ENCODE measurements around the gene METTL17. TPM values are rescaled to one million over a fixed set of nuclear protein-coding genes. Genes with fewer than 3 reads are reported as not detected.

The METTL17 gene
- total RNA-seq, 1 donor from 2014 or later: 49.0 TPM

DNA sequence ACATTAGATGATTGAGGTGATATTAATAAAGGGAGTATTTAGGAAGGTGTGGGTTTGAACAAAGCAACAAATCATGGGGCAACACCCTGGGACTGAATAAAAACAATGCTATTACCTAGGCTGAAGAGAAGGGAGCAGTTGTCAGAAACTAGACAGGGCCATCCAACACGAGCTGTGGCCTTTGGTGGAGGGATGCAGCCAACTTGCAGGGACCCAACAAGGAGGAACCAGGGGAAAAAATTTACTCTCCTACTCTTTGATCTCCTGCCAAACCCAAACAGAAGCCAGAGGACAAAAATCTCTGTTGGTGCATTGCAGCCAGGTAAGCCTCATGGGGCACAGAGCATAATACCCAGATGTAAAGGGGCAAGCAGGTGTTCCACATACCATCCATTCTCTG, 21.4 kb downstream of the METTL17 start:
- no peak overlapping the region for H2AFZ ChIP-seq (ENCODE audit: low read depth, low read length)
- H3K4me1 ChIP-seq (ENCODE audit: insufficient read depth, low read length): no peaks in the 10 kb centered on the region
- H3K36me3 Mint-ChIP-seq (ENCODE audit: low read depth, unreplicated experiment): no peaks in the 10 kb centered on the region
- peaks cover 3% of the 10 kb centered on the region for H3K4me1 Mint-ChIP-seq (ENCODE audit: low read depth, unreplicated experiment)
- H3K4me3 ChIP-seq (ENCODE audit: insufficient read depth, low read depth, low read length): no peak overlapping the region
- no peak overlapping the region for H3K9ac ChIP-seq (ENCODE audit: low read length)
- H3K27me3 Mint-ChIP-seq (ENCODE audit: low read depth, unreplicated experiment): peaks cover 27% of the 10 kb centered on the region
- no peaks in the 10 kb centered on the region for H3K79me2 ChIP-seq (ENCODE audit: insufficient read depth, low read length)
- TF ChIP-seq EZH2 (IDR thresholded peaks at IDR 0.05; ENCODE audit: insufficient read depth, low read length): no peak
- TF ChIP-seq, protein P1, sequence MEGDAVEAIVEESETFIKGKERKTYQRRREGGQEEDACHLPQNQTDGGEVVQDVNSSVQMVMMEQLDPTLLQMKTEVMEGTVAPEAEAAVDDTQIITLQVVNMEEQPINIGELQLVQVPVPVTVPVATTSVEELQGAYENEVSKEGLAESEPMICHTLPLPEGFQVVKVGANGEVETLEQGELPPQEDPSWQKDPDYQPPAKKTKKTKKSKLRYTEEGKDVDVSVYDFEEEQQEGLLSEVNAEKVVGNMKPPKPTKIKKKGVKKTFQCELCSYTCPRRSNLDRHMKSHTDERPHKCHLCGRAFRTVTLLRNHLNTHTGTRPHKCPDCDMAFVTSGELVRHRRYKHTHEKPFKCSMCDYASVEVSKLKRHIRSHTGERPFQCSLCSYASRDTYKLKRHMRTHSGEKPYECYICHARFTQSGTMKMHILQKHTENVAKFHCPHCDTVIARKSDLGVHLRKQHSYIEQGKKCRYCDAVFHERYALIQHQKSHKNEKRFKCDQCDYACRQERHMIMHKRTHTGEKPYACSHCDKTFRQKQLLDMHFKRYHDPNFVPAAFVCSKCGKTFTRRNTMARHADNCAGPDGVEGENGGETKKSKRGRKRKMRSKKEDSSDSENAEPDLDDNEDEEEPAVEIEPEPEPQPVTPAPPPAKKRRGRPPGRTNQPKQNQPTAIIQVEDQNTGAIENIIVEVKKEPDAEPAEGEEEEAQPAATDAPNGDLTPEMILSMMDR (IDR thresholded peaks at IDR 0.05; ENCODE audit: insufficient read depth, low read depth, low read length): no peak
- no peaks in the 10 kb centered on the region for H3K9me3 Mint-ChIP-seq (ENCODE audit: unreplicated experiment)
- no peak overlapping the region for H3K27ac ChIP-seq (ENCODE audit: low read depth, low read length)
- DNase-seq (ENCODE audit: low read depth) (no peak), FAIRE-seq (no peak)
- H3K27me3 ChIP-seq (ENCODE audit: insufficient read depth, low read length): peaks cover 23% of the 10 kb centered on the region
- H4K20me1 ChIP-seq (ENCODE audit: insufficient read depth, low read length): no peaks in the 10 kb centered on the region
- no peak overlapping the region for H3K27ac Mint-ChIP-seq (ENCODE audit: unreplicated experiment)
- no peak overlapping the region for H3K4me2 ChIP-seq (ENCODE audit: low read length)
- no peaks in the 10 kb centered on the region for H3K36me3 ChIP-seq (ENCODE audit: insufficient read depth, low read length)
- H3K9me3 ChIP-seq (ENCODE audit: insufficient read depth, low read depth, low read length): no peaks in the 10 kb centered on the region
- H3K4me3 Mint-ChIP-seq (ENCODE audit: unreplicated experiment): no peak overlapping the region

DNA sequence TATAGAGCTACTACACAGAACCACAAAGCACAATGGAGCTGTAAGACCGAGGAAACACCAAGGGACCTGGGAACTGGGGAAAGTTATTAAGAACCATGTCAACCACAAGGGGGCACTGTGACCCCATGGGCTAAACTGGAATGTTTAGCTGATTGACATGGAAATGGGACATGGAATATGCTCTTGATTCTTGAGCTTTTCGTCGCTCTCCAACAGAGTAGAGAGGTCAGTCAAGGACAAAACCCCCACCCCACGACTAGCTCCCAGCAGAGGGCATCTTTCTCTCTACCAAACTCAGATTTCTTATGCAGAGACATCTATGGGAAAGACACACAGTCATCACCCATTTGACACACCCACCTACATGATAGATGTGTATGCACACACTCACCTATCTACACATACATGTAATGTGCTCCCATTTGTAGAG, 25.0 kb downstream of the METTL17 start:
- Mint-ChIP-seq H3K27me3 (ENCODE audit: low read depth, unreplicated experiment) (peaks cover 27% of the 10 kb centered on the region), H3K27ac (ENCODE audit: unreplicated experiment) (no peak overlapping the region), H3K4me3 (ENCODE audit: unreplicated experiment) (no peak overlapping the region), H3K4me1 (ENCODE audit: low read depth, unreplicated experiment) (peaks cover 12% of the 10 kb centered on the region), H3K9me3 (ENCODE audit: unreplicated experiment) (no peaks in the 10 kb centered on the region), H3K36me3 (ENCODE audit: low read depth, unreplicated experiment) (peaks cover 2% of the 10 kb centered on the region)
- DNase-seq (ENCODE audit: low read depth) (peak; percentile 56), FAIRE-seq (peak; percentile 74)
- H3K27me3 ChIP-seq (ENCODE audit: insufficient read depth, low read length): peaks cover 23% of the 10 kb centered on the region
- no peak overlapping the region for H3K4me2 ChIP-seq (ENCODE audit: low read length)
- H3K4me1 ChIP-seq (ENCODE audit: insufficient read depth, low read length): peaks cover 4% of the 10 kb centered on the region
- H3K9me3 ChIP-seq (ENCODE audit: insufficient read depth, low read depth, low read length): no peaks in the 10 kb centered on the region
- TF ChIP-seq, protein P1 (IDR thresholded peaks at IDR 0.05; ENCODE audit: insufficient read depth, low read depth, low read length): peak; percentile 89
- TF ChIP-seq EZH2 (IDR thresholded peaks at IDR 0.05; ENCODE audit: insufficient read depth, low read length): no peak
- no peak overlapping the region for H3K4me3 ChIP-seq (ENCODE audit: insufficient read depth, low read depth, low read length)
- no peak overlapping the region for H3K9ac ChIP-seq (ENCODE audit: low read length)
- no peaks in the 10 kb centered on the region for H3K79me2 ChIP-seq (ENCODE audit: insufficient read depth, low read length)
- no peaks in the 10 kb centered on the region for H4K20me1 ChIP-seq (ENCODE audit: insufficient read depth, low read length)
- no peaks in the 10 kb centered on the region for H3K36me3 ChIP-seq (ENCODE audit: insufficient read depth, low read length)
- H3K27ac ChIP-seq (ENCODE audit: low read depth, low read length): no peak overlapping the region
- no peak overlapping the region for H2AFZ ChIP-seq (ENCODE audit: low read depth, low read length)

DNA sequence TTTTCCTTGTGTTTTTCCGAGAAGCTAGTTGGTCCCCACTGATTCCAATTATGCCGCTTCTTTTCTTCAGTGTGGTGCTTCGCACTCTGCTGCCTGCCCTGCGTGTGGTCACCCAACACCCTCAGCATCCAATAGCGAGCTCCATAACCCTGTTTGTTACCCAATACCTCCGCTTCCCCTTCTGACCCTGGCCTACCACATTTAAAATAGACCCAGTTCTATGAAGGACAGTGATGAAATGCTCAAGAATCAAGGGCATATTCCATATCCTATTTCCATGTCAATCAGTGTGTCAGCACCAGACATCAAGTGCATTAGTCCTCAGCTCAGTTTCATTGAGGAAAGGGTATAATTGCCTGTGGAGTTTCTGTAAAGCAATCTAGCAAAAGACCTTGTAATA, 25.5 kb downstream of the METTL17 start:
- FAIRE-seq: no peak
- peaks cover 23% of the 10 kb centered on the region for H3K27me3 ChIP-seq (ENCODE audit: insufficient read depth, low read length)
- Mint-ChIP-seq H3K36me3 (ENCODE audit: low read depth, unreplicated experiment) (peaks cover 2% of the 10 kb centered on the region), H3K27ac (ENCODE audit: unreplicated experiment) (no peak overlapping the region), H3K9me3 (ENCODE audit: unreplicated experiment) (no peaks in the 10 kb centered on the region), H3K27me3 (ENCODE audit: low read depth, unreplicated experiment) (peaks cover 27% of the 10 kb centered on the region), H3K4me1 (ENCODE audit: low read depth, unreplicated experiment) (peaks cover 12% of the 10 kb centered on the region), H3K4me3 (ENCODE audit: unreplicated experiment) (no peak overlapping the region)
- no peaks in the 10 kb centered on the region for H4K20me1 ChIP-seq (ENCODE audit: insufficient read depth, low read length)
- no peak overlapping the region for H3K27ac ChIP-seq (ENCODE audit: low read depth, low read length)
- TF ChIP-seq, protein P1 (IDR thresholded peaks at IDR 0.05; ENCODE audit: insufficient read depth, low read depth, low read length): no peak
- TF ChIP-seq EZH2 (IDR thresholded peaks at IDR 0.05; ENCODE audit: insufficient read depth, low read length): no peak
- H3K4me3 ChIP-seq (ENCODE audit: insufficient read depth, low read depth, low read length): no peak overlapping the region
- peaks cover 4% of the 10 kb centered on the region for H3K4me1 ChIP-seq (ENCODE audit: insufficient read depth, low read length)
- no peaks in the 10 kb centered on the region for H3K79me2 ChIP-seq (ENCODE audit: insufficient read depth, low read length)
- no peak overlapping the region for H3K9ac ChIP-seq (ENCODE audit: low read length)
- no peaks in the 10 kb centered on the region for H3K36me3 ChIP-seq (ENCODE audit: insufficient read depth, low read length)
- DNase-seq (ENCODE audit: low read depth): no peak
- H2AFZ ChIP-seq (ENCODE audit: low read depth, low read length): no peak overlapping the region
- no peaks in the 10 kb centered on the region for H3K9me3 ChIP-seq (ENCODE audit: insufficient read depth, low read depth, low read length)
- no peak overlapping the region for H3K4me2 ChIP-seq (ENCODE audit: low read length)

Measured in astrocyte (in vitro differentiated cells and primary cell).